ENCODE data around the gene FAM25A.
"Not testable (repeated sequence)": the region's sequence is repeated elsewhere in the genome, so short reads cannot be mapped to it uniquely, and the experiment has no call there.

FAM25A gene

GRCh38 chr10:87020056-87020455 is at the start of gene FAM25A:
FAM25A (plus strand) TSS chr10:87020294; CDS start chr10:87020325, 31 bp downstream.
- not testable (repeated sequence) for H3K27ac ChIP-seq; DNase-seq (ENCODE audit: low read depth, low spot score); H3K9ac ChIP-seq (ENCODE audit: insufficient read length)

DNA sequence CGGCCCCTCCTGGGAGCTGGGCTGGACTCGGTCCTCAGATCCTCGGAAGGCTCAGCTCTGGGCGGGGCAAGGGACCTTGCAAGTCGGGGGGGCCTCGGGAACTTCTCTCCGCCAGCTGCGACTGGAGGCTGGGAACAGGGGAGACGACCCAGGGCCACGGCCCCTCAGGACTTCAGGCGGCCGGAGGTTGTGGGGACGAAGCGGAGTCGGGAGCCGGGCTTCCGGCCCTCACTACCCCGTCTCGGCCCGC is 49.2 kb upstream of the FAM25A start:
- DNase-seq (ENCODE audit: low read depth, low spot score): no peak
- TF ChIP-seq EZH2 (IDR thresholded peaks at IDR 0.05) (no peak), POLR2AphosphoS5 (IDR thresholded peaks at IDR 0.05; ENCODE audit: borderline replicate concordance, low read depth, low read length) (no peak), FOXP2 (optimal IDR thresholded peaks at IDR 0.05; ENCODE audit: control extremely low read depth, extremely low read length, insufficient read depth) (no peak)
- no peak overlapping the region for H3K9ac ChIP-seq (ENCODE audit: insufficient read length)
- H3K4me3 ChIP-seq: no peak overlapping the region
- no peaks in the 10 kb centered on the region for H3K36me3 ChIP-seq (ENCODE audit: insufficient read depth, low read length)
- H3K27ac ChIP-seq: no peak overlapping the region
- H3K9me3 ChIP-seq (ENCODE audit: low read depth, low read length): no peaks in the 10 kb centered on the region

More at GRCh38 chr10:87020056-87020455, at the start of gene FAM25A:
- H3K9me3 ChIP-seq (ENCODE audit: low read depth, low read length); H3K4me3 ChIP-seq; H3K36me3 ChIP-seq (ENCODE audit: insufficient read depth, low read length): not testable (repeated sequence)

GRCh38 chr10:86971232-86971991 is 48.7 kb upstream of the FAM25A start:
- H3K36me3 ChIP-seq (ENCODE audit: insufficient read depth, low read length): no peaks in the 10 kb centered on the region
- TF ChIP-seq POLR2AphosphoS5 (IDR thresholded peaks at IDR 0.05; ENCODE audit: borderline replicate concordance, low read depth, low read length) (no peak), EZH2 (IDR thresholded peaks at IDR 0.05) (no peak), FOXP2 (optimal IDR thresholded peaks at IDR 0.05; ENCODE audit: control extremely low read depth, extremely low read length, insufficient read depth) (no peak)
- no peak overlapping the region for H3K4me3 ChIP-seq
- H3K27ac ChIP-seq: no peak overlapping the region
- no peak overlapping the region for H3K9ac ChIP-seq (ENCODE audit: insufficient read length)
- DNase-seq (ENCODE audit: low read depth, low spot score): no peak
- no peaks in the 10 kb centered on the region for H3K9me3 ChIP-seq (ENCODE audit: low read depth, low read length)

DNA sequence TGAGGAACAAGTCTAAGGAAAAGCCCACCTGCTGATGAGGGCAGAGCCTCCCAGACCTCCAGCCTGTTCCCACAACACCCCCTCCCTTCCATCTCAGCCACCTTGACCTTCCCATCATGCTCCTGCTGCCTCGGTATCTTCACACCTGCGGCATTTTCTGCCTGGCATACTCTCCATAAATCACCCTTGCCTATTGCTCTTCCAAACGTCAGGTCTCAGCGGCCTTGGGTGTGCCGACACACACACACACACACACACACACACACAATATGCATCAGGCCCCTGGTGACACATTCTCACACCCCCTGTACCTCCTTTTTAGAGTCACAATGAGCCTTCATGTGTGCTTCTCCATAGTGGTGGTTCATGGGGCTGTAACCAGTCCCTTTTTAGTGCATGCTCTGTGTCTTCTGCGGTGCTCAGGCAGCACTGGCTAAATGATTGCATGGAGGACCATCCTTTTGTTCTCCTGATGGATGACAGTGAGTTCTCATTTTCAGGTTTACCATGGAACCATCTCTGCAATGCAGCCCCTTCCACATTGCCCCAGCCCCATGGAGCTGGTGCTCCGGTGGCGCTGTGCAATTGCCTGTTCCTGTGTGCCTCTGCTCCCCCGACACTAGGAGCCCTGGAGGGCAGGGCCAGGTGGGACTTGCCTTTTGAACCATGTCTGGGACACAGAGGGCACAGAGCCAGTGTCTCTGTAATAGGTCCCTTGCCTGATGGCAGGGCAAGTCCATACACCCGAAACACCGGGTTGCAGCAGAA is 47.3 kb upstream of the FAM25A start:
- Histone ChIP-seq H3K9ac (ENCODE audit: insufficient read length) (no peak overlapping the region), H3K36me3 (ENCODE audit: insufficient read depth, low read length) (no peaks in the 10 kb centered on the region), H3K4me3 (no peak overlapping the region), H3K27ac (no peak overlapping the region), H3K9me3 (ENCODE audit: low read depth, low read length) (no peaks in the 10 kb centered on the region)
- DNase-seq (ENCODE audit: low read depth, low spot score): no peak
- TF ChIP-seq POLR2AphosphoS5 (IDR thresholded peaks at IDR 0.05; ENCODE audit: borderline replicate concordance, low read depth, low read length) (no peak), FOXP2 (optimal IDR thresholded peaks at IDR 0.05; ENCODE audit: control extremely low read depth, extremely low read length, insufficient read depth) (no peak), EZH2 (IDR thresholded peaks at IDR 0.05) (no peak)

GRCh38 chr10:86974484-86974883 is 45.6 kb upstream of the FAM25A start:
- Histone ChIP-seq H3K27ac (no peak overlapping the region), H3K4me3 (no peak overlapping the region), H3K36me3 (ENCODE audit: insufficient read depth, low read length) (no peaks in the 10 kb centered on the region), H3K9ac (ENCODE audit: insufficient read length) (no peak overlapping the region), H3K9me3 (ENCODE audit: low read depth, low read length) (no peaks in the 10 kb centered on the region)
- no peak for DNase-seq (ENCODE audit: low read depth, low spot score)
- TF ChIP-seq EZH2 (IDR thresholded peaks at IDR 0.05) (no peak), FOXP2 (optimal IDR thresholded peaks at IDR 0.05; ENCODE audit: control extremely low read depth, extremely low read length, insufficient read depth) (no peak)

DNA sequence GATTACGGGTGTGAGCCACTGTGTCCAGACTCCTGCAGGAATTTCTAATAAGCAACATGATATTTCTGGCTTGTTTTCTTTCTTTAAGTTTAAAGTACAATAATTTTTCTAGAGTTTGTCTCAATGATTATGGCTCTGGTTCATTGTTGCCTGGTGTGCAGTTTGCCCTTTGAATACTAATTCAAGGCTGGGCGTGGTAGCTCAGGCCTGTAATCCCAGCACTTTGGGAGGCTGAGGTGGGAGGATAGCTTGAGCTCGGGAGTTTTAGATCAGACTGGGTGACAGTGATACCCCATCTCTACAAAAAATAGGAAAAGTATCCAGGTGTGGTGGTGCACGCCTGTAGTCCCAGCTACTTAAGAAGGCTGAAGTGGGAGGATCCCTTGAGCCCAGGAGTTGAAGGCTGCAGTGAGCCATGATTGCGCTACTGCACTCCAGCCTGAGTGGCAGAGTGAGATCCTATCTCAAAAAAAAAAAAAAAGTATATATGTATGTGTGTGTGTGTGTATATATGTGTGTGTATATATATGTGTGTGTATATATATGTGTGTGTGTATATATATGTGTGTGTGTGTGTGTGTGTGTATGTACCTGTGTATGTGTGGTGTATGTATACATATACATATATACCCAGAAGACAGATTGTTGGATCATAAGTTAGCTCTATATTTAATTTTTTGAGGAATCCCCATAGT is 43.6 kb upstream of the FAM25A start:
- no peak overlapping the region for H3K9ac ChIP-seq (ENCODE audit: insufficient read length)
- H3K4me3 ChIP-seq: no peak overlapping the region
- H3K36me3 ChIP-seq (ENCODE audit: insufficient read depth, low read length): no peaks in the 10 kb centered on the region
- H3K9me3 ChIP-seq (ENCODE audit: low read depth, low read length): no peaks in the 10 kb centered on the region
- TF ChIP-seq EZH2 (IDR thresholded peaks at IDR 0.05): no peak
- no peak for TF ChIP-seq FOXP2 (optimal IDR thresholded peaks at IDR 0.05; ENCODE audit: control extremely low read depth, extremely low read length, insufficient read depth)
- no peak for TF ChIP-seq POLR2AphosphoS5 (IDR thresholded peaks at IDR 0.05; ENCODE audit: borderline replicate concordance, low read depth, low read length)
- H3K27ac ChIP-seq: no peak overlapping the region
- no peak for DNase-seq (ENCODE audit: low read depth, low spot score)

DNA sequence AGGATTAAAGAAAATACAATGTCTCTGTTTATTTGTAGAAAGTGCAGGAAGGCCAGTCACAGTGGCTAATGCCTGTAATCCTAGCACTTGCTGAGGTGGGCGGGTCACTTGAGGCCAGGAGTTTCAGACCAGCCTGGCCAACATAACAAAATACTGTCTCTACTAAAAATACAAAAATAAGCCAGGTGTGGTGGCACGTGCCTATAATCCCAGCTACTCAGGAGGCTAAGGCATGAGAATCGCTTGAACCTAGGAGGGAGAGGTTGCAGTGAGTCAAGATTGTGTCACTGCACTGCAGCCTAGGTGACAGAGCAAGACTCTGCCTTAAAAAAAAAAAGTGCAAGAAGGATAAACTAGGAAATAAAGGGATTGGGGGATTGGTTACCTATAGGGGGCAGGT is 41.6 kb upstream of the FAM25A start:
- not testable (repeated sequence) for H3K36me3 ChIP-seq (ENCODE audit: insufficient read depth, low read length); H3K27ac ChIP-seq; H3K4me3 ChIP-seq; H3K9me3 ChIP-seq (ENCODE audit: low read depth, low read length); H3K9ac ChIP-seq (ENCODE audit: insufficient read length); DNase-seq (ENCODE audit: low read depth, low spot score)

- no peak for DNase-seq (ENCODE audit: low read depth, low spot score)
- H3K27ac ChIP-seq: no peak overlapping the region
- H3K4me3 ChIP-seq: no peak overlapping the region
- no peaks in the 10 kb centered on the region for H3K9me3 ChIP-seq (ENCODE audit: low read depth, low read length)
- H3K36me3 ChIP-seq (ENCODE audit: insufficient read depth, low read length): no peaks in the 10 kb centered on the region
- H3K9ac ChIP-seq (ENCODE audit: insufficient read length): no peak overlapping the region
- TF ChIP-seq FOXP2 (optimal IDR thresholded peaks at IDR 0.05; ENCODE audit: control extremely low read depth, extremely low read length, insufficient read depth) (no peak), POLR2AphosphoS5 (IDR thresholded peaks at IDR 0.05; ENCODE audit: borderline replicate concordance, low read depth, low read length) (no peak), EZH2 (IDR thresholded peaks at IDR 0.05) (no peak)
Measured at GRCh38 chr10:86979296-86979818, 40.7 kb upstream of the FAM25A start.

Measured in SK-N-MC (cell line).